Thoracic aorta (tissue), 2 donors: ENCODE results near the gene RALGDS. TPM values are rescaled to one million over a fixed set of nuclear protein-coding genes. Genes with fewer than 3 reads are reported as not detected.
"Not testable (repeated sequence)": the region's sequence is repeated elsewhere in the genome, so short reads cannot be mapped to it uniquely, and the experiment has no call there.

Source experiments
- ATAC-seq: fragments of 150-250 bp; one replicate; pipeline ENCODE4 v1.8.0; 2017; ENCODE audit warnings: low read depth; ENCODE audit not compliant: insufficient number of reproducible peaks, low FRiP score
- DNase-seq: peaks from one replicate; pipeline ENCODE4 v3.0.0-alpha.2; 2020; ENCODE audit warnings: low spot score
- H3K27ac ChIP-seq, 2 donors: fragments of 200-600 bp; sonication (generic); 1 replicate in 1 of 2; 2 replicates in 1 of 2; pipeline ENCODE4 v1.5.1; 2016; ENCODE audit warnings: mild to moderate bottlenecking in 2 of 2, moderate library complexity in 2 of 2
- H3K27me3 ChIP-seq: fragments of 200-600 bp; sonication (generic); replicated peaks from 2 replicates; pipeline ENCODE4 v1.6.0; 2016; ENCODE audit warnings: mild to moderate bottlenecking; ENCODE audit not compliant: insufficient read depth
- H3K36me3 ChIP-seq: fragments of 200-600 bp; sonication (generic); one replicate; pipeline ENCODE4 v1.5.1; 2016
- H3K4me1 ChIP-seq, 2 donors: fragments of 200-600 bp; sonication (generic); 1 replicate in 1 of 2; 2 replicates in 1 of 2; pipeline versions ENCODE4 v1.5.1 to v1.6.0; 2016; ENCODE audit warnings: low read depth in 2 of 2, mild to moderate bottlenecking in 1 of 2; ENCODE audit not compliant: control insufficient read depth in 1 of 2
- H3K4me3 ChIP-seq: fragments of 200-600 bp; sonication (generic); 2 replicates; pipeline ENCODE4 v1.5.1; 2016; ENCODE audit warnings: mild to moderate bottlenecking
- H3K9me3 ChIP-seq: fragments of 200-600 bp; sonication (generic); 2 replicates; pipeline ENCODE4 v1.5.1; 2016
- total RNA-seq, 2 donors: library from RNA; depleted of rRNA; stranded (reverse); fragments of >200 nt; gene quantifications; one replicate each; pipeline versions ENCODE4 v1.1.0 to v1.2.3, GENCODE V29; 2016
- TF ChIP-seq, protein P1 (sequence below): fragments of 200-600 bp; sonication (generic); IDR thresholded peaks from one replicate; pipeline ENCODE4 v1.5.1; 2019; ENCODE audit warnings: antibody characterized with exemption

The RALGDS gene
- total RNA-seq, 2 donors from 2014 or later: 30.3 to 98.8 TPM

DNA sequence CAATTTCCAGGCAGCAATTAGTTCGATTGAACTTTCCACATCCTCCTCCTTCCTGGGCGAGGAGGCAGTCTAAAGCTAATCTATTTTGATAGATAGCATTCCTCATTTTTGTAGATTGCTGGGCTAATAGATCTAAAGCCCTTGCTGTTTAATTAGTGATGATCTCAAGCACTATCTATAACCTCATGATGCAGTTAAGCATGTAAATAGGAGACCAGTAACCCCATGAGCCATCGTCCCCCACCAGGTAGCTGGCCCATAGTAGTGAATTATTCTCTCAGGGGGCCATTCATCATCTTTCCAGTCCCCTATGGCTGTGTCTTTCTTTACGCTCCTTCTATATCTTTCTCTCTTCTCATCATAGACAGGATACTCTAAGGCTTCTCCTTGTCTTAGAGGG is 44.3 kb downstream of the RALGDS start:
- Histone ChIP-seq H3K27ac (peak overlapping the region in 1 of 2 donors; percentile 1), H3K36me3 (no peaks in the 10 kb centered on the region), H3K4me3 (no peak overlapping the region), H3K27me3 (no peaks in the 10 kb centered on the region), H3K9me3 (no peaks in the 10 kb centered on the region), H3K4me1 (peaks cover 4 to 6% of the 10 kb centered on the region in 2 donors)
- ATAC-seq: no peak
- DNase-seq: no peak
- TF ChIP-seq, protein P1, sequence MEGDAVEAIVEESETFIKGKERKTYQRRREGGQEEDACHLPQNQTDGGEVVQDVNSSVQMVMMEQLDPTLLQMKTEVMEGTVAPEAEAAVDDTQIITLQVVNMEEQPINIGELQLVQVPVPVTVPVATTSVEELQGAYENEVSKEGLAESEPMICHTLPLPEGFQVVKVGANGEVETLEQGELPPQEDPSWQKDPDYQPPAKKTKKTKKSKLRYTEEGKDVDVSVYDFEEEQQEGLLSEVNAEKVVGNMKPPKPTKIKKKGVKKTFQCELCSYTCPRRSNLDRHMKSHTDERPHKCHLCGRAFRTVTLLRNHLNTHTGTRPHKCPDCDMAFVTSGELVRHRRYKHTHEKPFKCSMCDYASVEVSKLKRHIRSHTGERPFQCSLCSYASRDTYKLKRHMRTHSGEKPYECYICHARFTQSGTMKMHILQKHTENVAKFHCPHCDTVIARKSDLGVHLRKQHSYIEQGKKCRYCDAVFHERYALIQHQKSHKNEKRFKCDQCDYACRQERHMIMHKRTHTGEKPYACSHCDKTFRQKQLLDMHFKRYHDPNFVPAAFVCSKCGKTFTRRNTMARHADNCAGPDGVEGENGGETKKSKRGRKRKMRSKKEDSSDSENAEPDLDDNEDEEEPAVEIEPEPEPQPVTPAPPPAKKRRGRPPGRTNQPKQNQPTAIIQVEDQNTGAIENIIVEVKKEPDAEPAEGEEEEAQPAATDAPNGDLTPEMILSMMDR: no peak

- TF ChIP-seq, protein P1: no peak
- Histone ChIP-seq H3K9me3 (no peaks in the 10 kb centered on the region), H3K4me1 (peaks cover 4 to 6% of the 10 kb centered on the region in 2 donors), H3K27ac (peak overlapping the region in 1 of 2 donors; percentile 30), H3K27me3 (no peaks in the 10 kb centered on the region), H3K36me3 (no peaks in the 10 kb centered on the region), H3K4me3 (no peak overlapping the region)
- no peak for ATAC-seq
- no peak for DNase-seq
Observed at GRCh38 chr9:133075925-133076630, 45.0 kb downstream of the RALGDS start.

DNA sequence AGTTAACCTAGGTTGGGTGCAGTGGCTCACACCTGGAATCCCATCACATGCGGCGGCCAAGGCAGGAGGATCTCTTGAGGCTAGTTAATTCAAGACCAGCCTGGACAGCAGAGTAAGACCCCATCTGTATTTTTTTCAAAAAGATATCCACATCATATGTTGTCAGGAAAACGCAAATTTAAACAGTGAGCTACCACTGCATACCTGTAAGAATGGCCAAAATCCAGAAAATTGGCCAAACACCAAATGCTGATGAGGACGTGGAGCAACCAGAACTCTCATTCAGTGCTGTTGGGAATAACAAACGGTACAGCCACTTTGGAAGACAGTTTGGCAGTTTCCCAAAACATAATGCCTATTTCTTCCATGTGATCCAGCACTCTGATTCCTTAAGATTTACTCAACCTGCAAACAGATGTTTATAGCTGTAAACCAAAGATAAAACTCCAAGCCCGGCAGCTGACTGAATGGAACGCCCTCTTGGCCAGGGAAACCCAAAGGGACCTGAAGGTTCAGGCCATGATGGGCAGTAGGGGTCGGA is 46.9 kb downstream of the RALGDS start:
- DNase-seq (no peak), ATAC-seq (no peak)
- Histone ChIP-seq H3K36me3 (no peaks in the 10 kb centered on the region), H3K4me3 (no peak overlapping the region), H3K4me1 (peaks cover 4 to 6% of the 10 kb centered on the region in 2 donors), H3K9me3 (no peaks in the 10 kb centered on the region), H3K27me3 (no peaks in the 10 kb centered on the region), H3K27ac (no peak overlapping the region)
- TF ChIP-seq, protein P1: no peak

GRCh38 chr9:133073086-133074014 is 47.7 kb downstream of the RALGDS start:
- TF ChIP-seq, protein P1: no peak
- Histone ChIP-seq H3K27ac (no peak overlapping the region), H3K36me3 (no peaks in the 10 kb centered on the region), H3K4me1 (peaks cover 4 to 6% of the 10 kb centered on the region in 2 donors), H3K9me3 (no peaks in the 10 kb centered on the region), H3K27me3 (no peaks in the 10 kb centered on the region), H3K4me3 (no peak overlapping the region)
- ATAC-seq (no peak), DNase-seq (no peak)

- H3K9me3 ChIP-seq, H3K4me1 ChIP-seq, H3K27me3 ChIP-seq, H3K27ac ChIP-seq, H3K36me3 ChIP-seq, ATAC-seq, DNase-seq, H3K4me3 ChIP-seq: not testable (repeated sequence)
Observed at GRCh38 chr9:133072210-133072609, 48.8 kb downstream of the RALGDS start.
